SK-N-SH treated with all-trans-retinoic acid at 6 μM for 48 hours (cell line): Measurements from ENCODE around the gene ARID5B.

Experiments used
- ATAC-seq: fragments of 200-7000 bp; cut with Tn5 transposase; 3 replicates; pipeline ENCODE4 v1.9.1; 2020; ENCODE audit warnings: mild to moderate bottlenecking, moderate library complexity
- ARNTL ChIP-seq: fragments of 450-650 bp; formaldehyde crosslinking; IDR thresholded peaks from 2 replicates; pipeline ENCODE4 v1.5.0; 2020; ENCODE audit warnings: low read depth, mild to moderate bottlenecking, moderate library complexity, borderline replicate concordance
- BACH2 ChIP-seq: fragments of 250-450 bp; sonication (Bioruptor Pico); IDR thresholded peaks from 2 replicates; pipeline ENCODE4 v1.9.0; 2021; ENCODE audit warnings: mild to moderate bottlenecking, borderline replicate concordance
- CSDC2 ChIP-seq: fragments of 250-450 bp; sonication (Bioruptor Pico); IDR thresholded peaks from 2 replicates; pipeline ENCODE4 v1.5.0; 2020; ENCODE audit warnings: mild to moderate bottlenecking, moderate library complexity
- ESRRG ChIP-seq: fragments of 250-450 bp; sonication (Bioruptor Pico); IDR thresholded peaks from 2 replicates; pipeline ENCODE4 v1.6.1; 2021; ENCODE audit warnings: mild to moderate bottlenecking
- GLIS3 ChIP-seq: fragments of 250-450 bp; sonication (Bioruptor Pico); IDR thresholded peaks from 2 replicates; pipeline ENCODE4 v1.5.0; 2020; ENCODE audit warnings: mild to moderate bottlenecking, moderate library complexity
- OSR1 ChIP-seq: fragments of 250-450 bp; sonication (Bioruptor Pico); IDR thresholded peaks from 2 replicates; pipeline ENCODE4 v1.8.0; 2022; ENCODE audit warnings: moderate library complexity, mild to moderate bottlenecking, inconsistent platforms
- PPARA ChIP-seq: fragments of 250-450 bp; sonication (Bioruptor Pico); IDR thresholded peaks from 2 replicates; pipeline ENCODE4 v1.5.0; 2020; ENCODE audit warnings: mild to moderate bottlenecking, borderline replicate concordance
- RARB ChIP-seq: fragments of 250-450 bp; sonication (Bioruptor Pico); IDR thresholded peaks from 2 replicates; pipeline ENCODE4 v1.8.0; 2021; ENCODE audit warnings: mild to moderate bottlenecking, moderate library complexity
- TCF4 ChIP-seq: fragments of 250-450 bp; sonication (Bioruptor Pico); IDR thresholded peaks from 2 replicates; pipeline ENCODE4 v1.8.0; 2021; ENCODE audit warnings: mild to moderate bottlenecking, moderate library complexity, borderline replicate concordance
- TOX ChIP-seq: fragments of 250-450 bp; sonication (Bioruptor Pico); IDR thresholded peaks from 2 replicates; pipeline ENCODE4 v1.8.0; 2021; ENCODE audit warnings: mild to moderate bottlenecking, moderate library complexity, borderline replicate concordance
- ZC3H10 ChIP-seq: fragments of 250-450 bp; sonication (Bioruptor Pico); IDR thresholded peaks from 2 replicates; pipeline ENCODE4 v1.5.1; 2021; ENCODE audit warnings: mild to moderate bottlenecking, moderate library complexity
- ZFP30 ChIP-seq: fragments of 450-650 bp; formaldehyde crosslinking; IDR thresholded peaks from 2 replicates; pipeline ENCODE4 v1.5.0; 2022; ENCODE audit warnings: mild to moderate bottlenecking, moderate library complexity
- ZNF565 ChIP-seq: fragments of 450-650 bp; formaldehyde crosslinking; conservative IDR thresholded peaks from 2 replicates; pipeline ENCODE4 v1.5.0; 2020; ENCODE audit warnings: low read depth, mild to moderate bottlenecking, moderate library complexity
- ZNF70 ChIP-seq: fragments of 450-650 bp; formaldehyde crosslinking; IDR thresholded peaks from 2 replicates; pipeline ENCODE4 v1.5.0; 2020; ENCODE audit warnings: mild to moderate bottlenecking, moderate library complexity
- ZNF8 ChIP-seq: fragments of 450-650 bp; formaldehyde crosslinking; IDR thresholded peaks from 2 replicates; pipeline ENCODE4 v1.5.0; 2020; ENCODE audit warnings: mild to moderate bottlenecking, moderate library complexity
- TF ChIP-seq, protein P1 (sequence below): fragments of 250-450 bp; sonication (Bioruptor Pico); IDR thresholded peaks from 2 replicates; pipeline ENCODE4 v1.5.1; 2021; ENCODE audit warnings: mild to moderate bottlenecking, moderate library complexity
- TF ChIP-seq, protein P2 (sequence below): fragments of 250-450 bp; sonication (Bioruptor Pico); IDR thresholded peaks from 2 replicates; pipeline ENCODE4 v1.8.0; 2020; ENCODE audit warnings: mild to moderate bottlenecking, moderate library complexity, borderline replicate concordance
- TF ChIP-seq, protein P3 (sequence below): fragments of 250-450 bp; sonication (Bioruptor Pico); IDR thresholded peaks from 2 replicates; pipeline ENCODE4 v1.5.0; 2020; ENCODE audit warnings: mild to moderate bottlenecking, moderate library complexity
- TF ChIP-seq, protein P4 (sequence below): fragments of 250-450 bp; sonication (Bioruptor Pico); IDR thresholded peaks from 2 replicates; pipeline ENCODE4 v1.8.0; 2021; ENCODE audit warnings: low read depth, mild to moderate bottlenecking, moderate library complexity, borderline replicate concordance
- TF ChIP-seq, protein P5 (sequence below): fragments of 250-450 bp; sonication (Bioruptor Pico); IDR thresholded peaks from 2 replicates; pipeline ENCODE4 v1.5.1; 2020; ENCODE audit warnings: low read depth, mild to moderate bottlenecking, moderate library complexity

The ARID5B gene

DNA sequence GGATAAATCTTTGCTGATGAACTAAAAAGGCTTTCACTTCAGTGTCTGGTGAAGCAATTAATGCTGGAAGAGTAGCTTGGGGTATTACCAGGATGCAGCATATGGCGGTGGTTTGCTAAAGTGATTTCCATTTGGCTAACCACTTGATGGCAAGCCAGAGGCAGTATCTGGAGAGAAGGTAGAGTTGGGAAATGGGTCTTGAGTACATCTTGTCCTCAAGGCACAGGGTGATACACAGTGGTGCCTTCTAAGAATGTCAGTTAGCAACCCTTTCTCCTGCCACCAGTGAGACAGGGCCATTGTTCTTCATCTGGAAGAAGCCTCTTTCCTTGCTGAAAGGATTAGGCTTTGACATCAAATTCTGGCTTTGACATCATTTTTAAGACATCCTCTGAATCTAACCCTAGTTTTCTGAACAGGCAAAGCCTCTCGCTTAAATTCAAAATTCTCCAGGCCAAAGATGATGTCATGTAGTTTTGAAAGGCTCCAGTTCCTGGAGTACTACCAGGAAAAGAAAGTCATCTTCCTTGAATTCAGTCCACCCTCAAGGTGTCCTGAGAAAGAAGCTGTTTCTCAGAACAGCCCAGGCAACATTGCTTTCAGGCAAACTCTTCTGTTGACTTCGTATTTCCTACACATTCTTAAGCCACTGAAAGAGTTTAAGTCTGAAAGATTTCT is 162.4 kb downstream of the ARID5B start:
- no peak for ATAC-seq
- TF ChIP-seq OSR1 (no peak), TCF4 (CRISPR knock-in tag) (no peak), ZNF8 (CRISPR knock-in tag) (no peak), ZC3H10 (CRISPR knock-in tag) (no peak), ESRRG (CRISPR knock-in tag) (no peak), CSDC2 (CRISPR knock-in tag) (no peak), ARNTL (CRISPR knock-in tag) (no peak), ZNF70 (CRISPR knock-in tag) (no peak)
- TF ChIP-seq, protein P1, sequence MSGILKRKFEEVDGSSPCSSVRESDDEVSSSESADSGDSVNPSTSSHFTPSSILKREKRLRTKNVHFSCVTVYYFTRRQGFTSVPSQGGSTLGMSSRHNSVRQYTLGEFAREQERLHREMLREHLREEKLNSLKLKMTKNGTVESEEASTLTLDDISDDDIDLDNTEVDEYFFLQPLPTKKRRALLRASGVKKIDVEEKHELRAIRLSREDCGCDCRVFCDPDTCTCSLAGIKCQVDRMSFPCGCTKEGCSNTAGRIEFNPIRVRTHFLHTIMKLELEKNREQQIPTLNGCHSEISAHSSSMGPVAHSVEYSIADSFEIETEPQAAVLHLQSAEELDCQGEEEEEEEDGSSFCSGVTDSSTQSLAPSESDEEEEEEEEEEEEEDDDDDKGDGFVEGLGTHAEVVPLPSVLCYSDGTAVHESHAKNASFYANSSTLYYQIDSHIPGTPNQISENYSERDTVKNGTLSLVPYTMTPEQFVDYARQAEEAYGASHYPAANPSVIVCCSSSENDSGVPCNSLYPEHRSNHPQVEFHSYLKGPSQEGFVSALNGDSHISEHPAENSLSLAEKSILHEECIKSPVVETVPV (CRISPR knock-in tag), result no peak

DNA sequence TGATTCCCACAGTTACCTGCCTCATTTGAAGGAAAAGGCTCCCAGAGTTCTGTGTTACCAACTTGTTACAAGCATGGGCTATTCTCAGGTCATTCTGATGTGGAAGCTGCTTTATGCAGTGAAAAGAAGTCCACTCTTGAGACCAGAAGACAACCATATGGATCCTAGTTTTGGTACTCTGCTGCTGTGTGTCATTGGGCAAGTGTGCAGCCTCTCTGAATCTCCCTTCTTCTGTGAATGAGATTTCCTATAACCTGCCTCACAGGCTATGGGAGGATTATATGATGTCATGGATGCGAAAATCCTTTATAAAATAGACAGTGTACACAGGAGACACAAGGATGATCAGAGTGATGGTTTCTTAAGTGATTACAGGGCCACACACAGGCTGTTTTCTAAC is 166.1 kb downstream of the ARID5B start:
- TF ChIP-seq, protein P1 (CRISPR knock-in tag), result no peak
- no peak for TF ChIP-seq ARNTL (CRISPR knock-in tag)
- no peak for ATAC-seq

DNA sequence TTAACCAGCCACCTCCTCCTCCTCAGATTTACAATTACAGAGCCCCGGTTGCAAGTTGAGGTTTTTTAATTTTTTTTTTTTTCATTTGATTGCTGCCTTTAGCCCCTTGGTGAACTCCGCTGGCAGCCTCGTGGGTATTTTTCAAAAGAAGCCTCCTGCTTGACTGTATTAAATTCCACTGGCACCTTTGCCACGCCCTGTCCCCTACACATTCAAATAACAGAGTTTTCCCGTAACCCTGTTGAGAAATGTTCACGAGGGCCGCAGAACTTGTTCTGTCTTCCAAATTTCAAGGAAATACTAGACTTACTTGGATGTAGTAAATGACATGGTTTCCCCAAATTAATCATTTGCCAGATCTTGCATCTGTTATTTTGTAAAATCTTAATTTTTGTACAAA is 167.0 kb downstream of the ARID5B start:
- no peak for ATAC-seq
- TF ChIP-seq, protein P2, sequence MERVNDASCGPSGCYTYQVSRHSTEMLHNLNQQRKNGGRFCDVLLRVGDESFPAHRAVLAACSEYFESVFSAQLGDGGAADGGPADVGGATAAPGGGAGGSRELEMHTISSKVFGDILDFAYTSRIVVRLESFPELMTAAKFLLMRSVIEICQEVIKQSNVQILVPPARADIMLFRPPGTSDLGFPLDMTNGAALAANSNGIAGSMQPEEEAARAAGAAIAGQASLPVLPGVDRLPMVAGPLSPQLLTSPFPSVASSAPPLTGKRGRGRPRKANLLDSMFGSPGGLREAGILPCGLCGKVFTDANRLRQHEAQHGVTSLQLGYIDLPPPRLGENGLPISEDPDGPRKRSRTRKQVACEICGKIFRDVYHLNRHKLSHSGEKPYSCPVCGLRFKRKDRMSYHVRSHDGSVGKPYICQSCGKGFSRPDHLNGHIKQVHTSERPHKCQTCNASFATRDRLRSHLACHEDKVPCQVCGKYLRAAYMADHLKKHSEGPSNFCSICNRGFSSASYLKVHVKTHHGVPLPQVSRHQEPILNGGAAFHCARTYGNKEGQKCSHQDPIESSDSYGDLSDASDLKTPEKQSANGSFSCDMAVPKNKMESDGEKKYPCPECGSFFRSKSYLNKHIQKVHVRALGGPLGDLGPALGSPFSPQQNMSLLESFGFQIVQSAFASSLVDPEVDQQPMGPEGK (CRISPR knock-in tag), result no peak
- TF ChIP-seq GLIS3 (CRISPR knock-in tag) (no peak), ZNF8 (CRISPR knock-in tag) (no peak), TCF4 (CRISPR knock-in tag) (no peak), CSDC2 (CRISPR knock-in tag) (no peak), ZFP30 (CRISPR knock-in tag) (no peak), ZNF565 (CRISPR knock-in tag) (no peak)
- TF ChIP-seq, protein P3, sequence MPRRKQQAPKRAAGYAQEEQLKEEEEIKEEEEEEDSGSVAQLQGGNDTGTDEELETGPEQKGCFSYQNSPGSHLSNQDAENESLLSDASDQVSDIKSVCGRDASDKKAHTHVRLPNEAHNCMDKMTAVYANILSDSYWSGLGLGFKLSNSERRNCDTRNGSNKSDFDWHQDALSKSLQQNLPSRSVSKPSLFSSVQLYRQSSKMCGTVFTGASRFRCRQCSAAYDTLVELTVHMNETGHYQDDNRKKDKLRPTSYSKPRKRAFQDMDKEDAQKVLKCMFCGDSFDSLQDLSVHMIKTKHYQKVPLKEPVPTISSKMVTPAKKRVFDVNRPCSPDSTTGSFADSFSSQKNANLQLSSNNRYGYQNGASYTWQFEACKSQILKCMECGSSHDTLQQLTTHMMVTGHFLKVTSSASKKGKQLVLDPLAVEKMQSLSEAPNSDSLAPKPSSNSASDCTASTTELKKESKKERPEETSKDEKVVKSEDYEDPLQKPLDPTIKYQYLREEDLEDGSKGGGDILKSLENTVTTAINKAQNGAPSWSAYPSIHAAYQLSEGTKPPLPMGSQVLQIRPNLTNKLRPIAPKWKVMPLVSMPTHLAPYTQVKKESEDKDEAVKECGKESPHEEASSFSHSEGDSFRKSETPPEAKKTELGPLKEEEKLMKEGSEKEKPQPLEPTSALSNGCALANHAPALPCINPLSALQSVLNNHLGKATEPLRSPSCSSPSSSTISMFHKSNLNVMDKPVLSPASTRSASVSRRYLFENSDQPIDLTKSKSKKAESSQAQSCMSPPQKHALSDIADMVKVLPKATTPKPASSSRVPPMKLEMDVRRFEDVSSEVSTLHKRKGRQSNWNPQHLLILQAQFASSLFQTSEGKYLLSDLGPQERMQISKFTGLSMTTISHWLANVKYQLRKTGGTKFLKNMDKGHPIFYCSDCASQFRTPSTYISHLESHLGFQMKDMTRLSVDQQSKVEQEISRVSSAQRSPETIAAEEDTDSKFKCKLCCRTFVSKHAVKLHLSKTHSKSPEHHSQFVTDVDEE, result no peak

DNA sequence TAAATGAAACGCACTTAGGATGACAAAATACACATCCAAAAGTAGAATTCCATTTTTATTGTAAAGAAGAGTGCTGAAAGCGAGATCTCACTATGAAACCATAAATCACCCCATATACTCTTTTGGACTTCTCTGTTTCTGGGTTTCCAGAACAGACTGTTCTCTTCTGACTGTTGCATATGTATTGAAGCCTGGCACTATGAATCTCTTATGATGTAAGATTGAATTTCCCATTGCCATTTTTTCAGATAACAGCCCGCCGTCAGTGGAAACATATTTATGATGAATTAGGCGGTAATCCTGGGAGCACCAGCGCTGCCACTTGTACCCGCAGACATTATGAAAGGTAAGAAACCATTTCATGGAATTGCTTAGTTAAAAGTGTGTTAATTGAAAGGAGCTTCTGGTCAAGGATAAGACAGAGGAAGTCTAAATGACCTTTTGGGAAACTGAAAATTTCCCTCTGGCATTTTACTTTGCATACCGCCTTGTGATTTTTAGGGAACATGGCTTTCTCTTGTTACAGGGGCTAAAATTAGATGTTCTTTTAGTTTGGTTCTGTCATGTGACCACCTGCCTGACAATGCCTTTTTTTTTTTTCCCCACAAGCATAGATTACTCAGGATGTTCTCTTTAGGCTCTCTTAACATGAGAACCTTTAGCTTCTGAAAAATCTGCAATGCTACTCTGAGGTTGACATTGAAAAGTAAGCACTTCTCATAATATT is 168.1 kb downstream of the ARID5B start:
- TF ChIP-seq BACH2 (CRISPR knock-in tag) (no peak), ESRRG (CRISPR knock-in tag) (no peak), ARNTL (CRISPR knock-in tag) (no peak), ZNF70 (CRISPR knock-in tag) (no peak), CSDC2 (CRISPR knock-in tag) (no peak), PPARA (CRISPR knock-in tag) (no peak), TCF4 (CRISPR knock-in tag) (no peak), ZFP30 (CRISPR knock-in tag) (no peak), RARB (CRISPR knock-in tag) (no peak), ZNF565 (CRISPR knock-in tag) (no peak), OSR1 (no peak), TOX (CRISPR knock-in tag) (no peak)
- TF ChIP-seq, protein P4, sequence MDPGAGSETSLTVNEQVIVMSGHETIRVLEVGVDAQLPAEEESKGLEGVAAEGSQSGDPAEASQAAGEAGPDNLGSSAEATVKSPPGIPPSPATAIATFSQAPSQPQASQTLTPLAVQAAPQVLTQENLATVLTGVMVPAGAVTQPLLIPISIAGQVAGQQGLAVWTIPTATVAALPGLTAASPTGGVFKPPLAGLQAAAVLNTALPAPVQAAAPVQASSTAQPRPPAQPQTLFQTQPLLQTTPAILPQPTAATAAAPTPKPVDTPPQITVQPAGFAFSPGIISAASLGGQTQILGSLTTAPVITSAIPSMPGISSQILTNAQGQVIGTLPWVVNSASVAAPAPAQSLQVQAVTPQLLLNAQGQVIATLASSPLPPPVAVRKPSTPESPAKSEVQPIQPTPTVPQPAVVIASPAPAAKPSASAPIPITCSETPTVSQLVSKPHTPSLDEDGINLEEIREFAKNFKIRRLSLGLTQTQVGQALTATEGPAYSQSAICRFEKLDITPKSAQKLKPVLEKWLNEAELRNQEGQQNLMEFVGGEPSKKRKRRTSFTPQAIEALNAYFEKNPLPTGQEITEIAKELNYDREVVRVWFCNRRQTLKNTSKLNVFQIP, result no peak
- TF ChIP-seq, protein P1 (CRISPR knock-in tag), result no peak
- TF ChIP-seq, protein P5, sequence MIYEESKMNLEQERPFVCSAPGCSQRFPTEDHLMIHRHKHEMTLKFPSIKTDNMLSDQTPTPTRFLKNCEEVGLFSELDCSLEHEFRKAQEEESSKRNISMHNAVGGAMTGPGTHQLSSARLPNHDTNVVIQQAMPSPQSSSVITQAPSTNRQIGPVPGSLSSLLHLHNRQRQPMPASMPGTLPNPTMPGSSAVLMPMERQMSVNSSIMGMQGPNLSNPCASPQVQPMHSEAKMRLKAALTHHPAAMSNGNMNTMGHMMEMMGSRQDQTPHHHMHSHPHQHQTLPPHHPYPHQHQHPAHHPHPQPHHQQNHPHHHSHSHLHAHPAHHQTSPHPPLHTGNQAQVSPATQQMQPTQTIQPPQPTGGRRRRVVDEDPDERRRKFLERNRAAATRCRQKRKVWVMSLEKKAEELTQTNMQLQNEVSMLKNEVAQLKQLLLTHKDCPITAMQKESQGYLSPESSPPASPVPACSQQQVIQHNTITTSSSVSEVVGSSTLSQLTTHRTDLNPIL, result no peak

More for the DNA sequence above, 168.1 kb downstream of the ARID5B start:
- no peak for ATAC-seq
